NCI-H187 treated with DMSO at 0.1 percent for 48 hours (cell line): ENCODE data around the gene ZP2.
"Not testable (repeated sequence)": the region's sequence is repeated elsewhere in the genome, so short reads cannot be mapped to it uniquely, and the experiment has no call there.

Experiments used
- DNase-seq: peaks from one replicate; lab custom pipeline; 2025; lab: John Stamatoyannopoulos, UW

The ZP2 gene

GRCh38 chr16:21170116-21170515 is 41.3 kb downstream of the ZP2 start:
- DNase-seq: not testable (repeated sequence)

- no peak for DNase-seq
Measured at GRCh38 chr16:21169249-21169981, 42.0 kb downstream of the ZP2 start.

- no peak for DNase-seq
Measured at GRCh38 chr16:21167929-21168602, 43.3 kb downstream of the ZP2 start.

GRCh38 chr16:21167360-21167759 is 44.0 kb downstream of the ZP2 start:
- DNase-seq: no peak

- DNase-seq: no peak
Measured at GRCh38 chr16:21166561-21166961, 44.8 kb downstream of the ZP2 start.

GRCh38 chr16:21164521-21165168 is 46.7 kb downstream of the ZP2 start:
- no peak for DNase-seq

- no peak for DNase-seq
Measured at GRCh38 chr16:21163576-21163975, 47.8 kb downstream of the ZP2 start.

GRCh38 chr16:21162661-21163151 is 48.7 kb downstream of the ZP2 start:
- DNase-seq: no peak

GRCh38 chr16:21161211-21161610 is 50.2 kb downstream of the ZP2 start:
- no peak for DNase-seq

GRCh38 chr16:21160276-21160675 is 51.1 kb downstream of the ZP2 start:
- DNase-seq: no peak

GRCh38 chr16:21159281-21159951 is 52.0 kb downstream of the ZP2 start:
- DNase-seq: no peak

- no peak for DNase-seq
Measured at GRCh38 chr16:21158208-21159110, 52.9 kb downstream of the ZP2 start, which contains the start of gene LDAF1. TSS of gene LDAF1 (plus strand) at chr16:21158674. CDS start at chr16:21161183, 2,509 bp downstream.

- no peak for DNase-seq
Measured at GRCh38 chr16:21157632-21158031, 53.7 kb downstream of the ZP2 start.

- no peak for DNase-seq
Measured at GRCh38 chr16:21156767-21157467, 54.5 kb downstream of the ZP2 start.

- DNase-seq: not testable (repeated sequence)
Measured at GRCh38 chr16:21156011-21156410, 55.4 kb downstream of the ZP2 start.

- DNase-seq: not testable (repeated sequence)
Measured at GRCh38 chr16:21153124-21153729, 58.1 kb downstream of the ZP2 start.

- not testable (repeated sequence) for DNase-seq
Measured at GRCh38 chr16:21152160-21153030, 59.0 kb downstream of the ZP2 start.

GRCh38 chr16:21150375-21151001 is 60.9 kb downstream of the ZP2 start, which contains the start of gene DNAH3:
TSS of gene DNAH3 (minus strand) at chr16:21150846. CDS start at chr16:21150319, 527 bp downstream.
- DNase-seq: no peak
